GM10248 (cell line): ENCODE data around the gene JADE2.

Source experiments
- CTCF ChIA-PET: fragments of 300-600 bp; sonication (Branson Sonifier 250); formaldehyde crosslinking; extraction: SDS; loops from one replicate; lab custom pipeline; 2021; ENCODE audit warnings: antibody characterized with exemption; lab: Yijun Ruan, JAX
- POLR2A ChIA-PET: fragments of 350-650 bp; sonication (Branson Sonifier 250); formaldehyde crosslinking; extraction: SDS; loops from one replicate; lab custom pipeline; 2020; ENCODE audit warnings: antibody characterized with exemption; lab: Yijun Ruan, JAX
- DNase-seq: peaks from one replicate; pipeline ENCODE4 v3.0.0; 2012; ENCODE audit errors: extremely low spot score
- CTCF ChIP-seq: IDR thresholded peaks from 2 replicates; pipeline ENCODE4 v1.5.1; 2012; ENCODE audit warnings: mild to moderate bottlenecking, low read depth; ENCODE audit errors: extremely low read depth, missing control alignments, control extremely low read depth

The JADE2 gene

DNA sequence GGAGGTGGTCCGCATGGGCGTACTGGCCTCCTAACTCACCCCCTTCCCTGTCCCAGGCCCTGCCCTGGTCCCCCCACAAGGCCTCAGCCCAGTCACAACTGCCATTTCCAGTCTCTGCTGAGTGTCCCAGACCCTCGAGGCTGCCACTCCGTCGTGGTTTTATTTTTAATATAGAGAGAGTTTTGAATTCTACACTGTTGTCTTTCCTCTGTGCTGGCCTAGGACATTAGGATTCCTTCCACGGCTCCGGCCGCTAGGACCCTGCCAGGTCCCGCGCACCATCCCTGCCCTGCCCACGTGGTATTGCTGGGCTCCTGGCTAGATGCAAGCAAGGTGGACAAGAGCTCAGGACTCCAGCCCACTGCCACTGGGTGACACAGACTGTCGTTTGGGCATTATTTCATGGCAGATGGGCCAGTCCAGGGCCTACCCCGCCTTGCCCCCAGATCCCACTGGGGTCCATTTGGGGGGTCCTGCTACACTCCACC is 53.9 kb downstream of the JADE2 start:
- no peak for TF ChIP-seq CTCF
- CTCF ChIA-PET, result interaction anchor here (1.3 to 10.2 kb wide), 5 partner anchors 10 to 168 kb away, joined by 4 to 116 read pairs (median 27); partner anchors contain the start of gene CDKN2AIPNL
- POLR2A ChIA-PET, result no interaction called here
- no peak for DNase-seq

DNA sequence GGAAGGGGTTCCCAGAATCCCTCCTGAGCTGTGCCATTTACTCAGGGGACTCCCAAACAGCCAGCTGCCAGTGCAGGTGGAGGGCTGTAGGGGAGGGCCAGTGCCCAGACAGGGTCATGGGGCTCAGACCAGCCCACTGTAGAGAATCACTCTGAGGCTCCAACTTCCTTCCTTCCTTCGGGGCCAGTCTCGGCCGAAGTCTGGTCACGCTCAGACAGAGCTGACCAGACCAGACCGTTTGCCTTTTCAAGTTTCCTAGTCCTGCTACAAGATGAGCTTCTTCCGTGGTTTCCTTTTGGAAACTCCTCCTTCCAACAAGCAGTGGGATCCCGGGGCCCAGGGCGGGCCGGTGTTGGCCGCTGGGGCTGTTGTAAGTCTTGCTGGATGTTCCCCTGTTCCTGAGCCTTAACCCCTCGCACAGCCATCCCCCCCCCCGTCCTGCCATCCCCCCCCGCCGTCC is 54.6 kb downstream of the JADE2 start:
- no peak for TF ChIP-seq CTCF
- POLR2A ChIA-PET, result no interaction called here
- DNase-seq, result no peak
- CTCF ChIA-PET, result interaction anchor here (1.9 to 4.9 kb wide), 3 partner anchors 14 to 169 kb away, joined by 5 to 30 read pairs (median 27); partner anchors contain the start of gene CDKN2AIPNL

GRCh38 chr5:134581241-134581981 is 55.9 kb downstream of the JADE2 start:
- TF ChIP-seq CTCF, result no peak
- no peak for DNase-seq
- ChIA-PET CTCF (interaction anchor here (0.9 to 4.9 kb wide), 4 partner anchors 19 to 279 kb away, joined by 3 to 30 read pairs (median 6); no protein-coding TSS in a partner anchor), POLR2A (no interaction called here)

DNA sequence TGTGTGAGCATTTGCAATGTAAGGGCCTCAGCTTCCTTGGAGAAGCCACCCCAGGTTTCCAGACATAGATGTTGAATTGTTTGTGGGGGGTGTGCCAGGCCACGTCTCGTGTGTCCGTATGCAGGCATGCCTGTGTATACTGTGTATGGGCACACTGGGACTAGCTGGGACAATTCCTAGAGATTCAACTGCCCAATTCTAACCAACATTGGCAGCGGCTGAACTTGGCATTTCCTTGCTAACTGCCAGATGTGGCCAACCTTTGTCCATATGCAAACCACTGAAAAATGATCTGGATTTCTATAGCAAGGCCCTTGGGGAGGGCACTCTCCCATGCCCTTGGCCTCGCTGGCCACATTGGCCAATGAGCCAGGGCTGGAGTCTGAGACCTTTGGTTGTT is 56.8 kb downstream of the JADE2 start:
- ChIA-PET CTCF (no interaction called here), POLR2A (no interaction called here)
- DNase-seq, result no peak
- no peak for TF ChIP-seq CTCF

- TF ChIP-seq CTCF, result no peak
- CTCF ChIA-PET, result interaction anchor here (1.0 kb wide), 1 partner anchor 398 kb away, joined by 3 read pairs; no protein-coding TSS in a partner anchor
- POLR2A ChIA-PET, result no interaction called here
- DNase-seq, result no peak
Measured at GRCh38 chr5:134582941-134583340, 57.5 kb downstream of the JADE2 start.

DNA sequence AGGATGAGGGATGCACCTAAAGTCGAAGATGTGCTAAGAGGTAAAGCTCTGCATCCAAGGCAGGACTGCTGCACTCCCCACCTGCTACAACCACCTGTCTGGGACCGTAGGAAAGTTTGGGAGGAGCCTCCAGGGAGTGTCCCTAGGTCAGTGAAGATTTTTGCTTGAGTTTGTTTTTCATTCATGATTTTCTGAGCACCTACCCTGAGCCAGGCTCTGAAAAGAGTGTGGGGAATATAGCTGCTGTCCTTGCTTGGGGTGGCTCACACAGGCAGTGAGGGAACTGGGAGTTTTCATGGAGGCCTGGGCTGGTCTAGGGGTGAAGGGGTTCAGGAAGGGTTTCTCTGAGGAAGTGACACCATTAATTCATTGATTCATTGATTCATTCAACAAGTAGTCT is 58.3 kb downstream of the JADE2 start:
- ChIA-PET POLR2A (interaction anchor here (0.5 kb wide), 1 partner anchor 195 kb away, joined by 4 read pairs; no protein-coding TSS in a partner anchor), CTCF (interaction anchor here (1.0 to 10.9 kb wide), 4 partner anchors 9 to 398 kb away, joined by 3 to 116 read pairs (median 3); no protein-coding TSS in a partner anchor)
- TF ChIP-seq CTCF, result no peak
- no peak for DNase-seq
